GM19452 (cell line): ENCODE measurements around the gene RFFL.
"Not testable (repeated sequence)": the region's sequence is repeated elsewhere in the genome, so short reads cannot be mapped to it uniquely, and the experiment has no call there.

Source experiments
- ATAC-seq: cut with Tn5 transposase; IDR thresholded peaks from one replicate; pipeline ENCODE4 v1.9.1; 2021; ENCODE audit not compliant: unreplicated experiment

Gene RFFL

DNA sequence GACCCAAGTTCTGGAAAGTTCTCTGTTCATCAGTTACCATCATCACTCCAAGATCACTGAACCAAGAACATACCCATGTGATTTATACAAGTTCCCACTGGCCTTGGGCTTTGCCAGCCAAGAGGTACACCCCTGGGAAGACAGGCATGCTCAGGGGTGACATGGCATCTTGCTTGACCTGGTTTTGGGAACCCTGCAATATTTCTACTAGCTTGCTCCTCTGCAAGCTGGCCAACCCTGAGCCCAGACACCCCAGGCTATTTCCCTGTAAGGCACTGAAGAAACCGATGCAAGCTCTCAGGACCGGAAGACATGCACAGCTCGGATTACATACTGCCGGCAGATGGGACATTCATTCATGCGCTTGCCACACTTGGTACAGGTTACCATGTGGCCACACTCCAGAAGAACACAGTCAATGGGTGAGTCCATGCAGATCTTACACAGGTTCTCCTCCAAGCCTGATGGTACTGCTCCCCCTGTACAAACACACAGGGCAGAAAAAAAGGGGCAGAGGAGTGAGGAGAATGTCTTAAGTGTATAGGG is 51.8 kb downstream of the RFFL start:
- ATAC-seq, result no peak

DNA sequence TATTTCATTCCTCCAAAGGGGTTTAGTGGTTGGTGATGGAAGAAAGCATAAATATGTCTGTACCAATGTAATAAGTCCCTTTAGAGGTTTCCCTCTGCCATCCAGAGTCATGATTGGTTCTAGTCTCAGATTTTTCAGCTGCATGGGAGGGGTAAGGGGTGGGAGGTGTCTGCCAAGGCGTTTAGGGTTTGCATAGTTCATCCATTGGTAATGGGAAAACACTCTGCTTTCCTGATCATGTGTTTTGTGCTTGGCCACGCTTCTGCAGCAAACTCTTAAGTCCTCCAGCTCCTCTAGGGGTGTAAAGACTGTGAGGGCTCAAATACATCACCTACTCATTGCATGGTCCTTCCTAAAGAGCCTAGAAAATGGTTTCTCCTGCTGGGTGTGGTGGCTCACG is 53.4 kb downstream of the RFFL start:
- no peak for ATAC-seq

DNA sequence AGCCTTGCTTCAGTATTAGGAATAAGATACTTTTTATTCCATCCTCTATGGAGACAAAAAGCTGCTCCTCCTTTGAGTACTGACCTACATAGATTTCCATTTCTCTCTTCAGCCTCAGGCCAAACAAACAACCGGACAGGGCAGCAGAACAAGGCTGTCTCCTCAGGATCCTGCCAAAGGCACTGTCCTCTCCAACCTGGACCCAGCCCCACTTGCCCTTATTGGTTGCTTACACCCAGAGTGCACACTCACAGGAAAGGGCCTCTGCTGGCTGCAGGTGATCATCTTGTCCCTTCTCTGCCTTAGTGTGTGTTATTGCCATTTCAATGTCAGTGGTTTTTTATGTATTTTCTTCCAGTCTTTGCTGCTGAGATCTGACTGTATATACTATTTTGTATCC is 56.5 kb downstream of the RFFL start:
- ATAC-seq, result no peak

DNA sequence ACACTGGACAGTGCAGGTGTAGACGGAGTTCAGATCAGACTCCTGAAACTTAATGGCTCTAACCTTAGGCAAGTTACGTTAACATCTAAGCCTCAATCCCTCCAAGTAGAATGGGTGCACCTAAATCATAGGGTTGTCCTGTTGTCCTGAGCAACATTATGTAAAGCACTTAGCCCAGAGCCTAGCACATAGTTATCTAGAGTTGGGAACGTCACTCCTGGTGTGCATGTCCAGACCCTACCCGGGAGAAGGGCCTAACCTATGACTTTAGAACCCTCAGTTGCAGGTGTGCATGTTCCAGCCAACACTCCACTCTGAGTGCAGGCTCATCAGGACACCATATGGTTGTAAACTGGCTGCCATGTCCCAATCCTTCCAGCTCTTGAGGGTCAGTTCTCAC is 57.2 kb downstream of the RFFL start:
- no peak for ATAC-seq

DNA sequence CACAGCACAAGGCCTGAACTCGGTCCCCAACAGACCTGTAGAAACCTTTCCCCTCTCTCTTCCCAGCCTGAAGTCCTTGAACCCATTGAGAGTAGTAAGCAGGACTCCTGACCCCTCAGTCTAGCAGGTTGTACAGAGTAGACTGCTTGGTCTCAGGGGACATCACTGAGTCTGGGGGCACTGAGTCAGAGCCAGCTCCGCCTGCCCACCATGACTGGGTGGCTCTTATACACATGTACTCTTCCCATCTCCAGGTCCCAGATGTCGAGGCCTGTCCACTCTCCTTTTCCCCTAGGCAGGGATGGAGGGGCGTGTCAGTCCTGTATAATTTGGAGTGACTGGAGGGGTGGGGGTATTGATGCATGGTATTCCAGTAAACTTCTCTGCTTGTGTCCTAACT is 59.7 kb downstream of the RFFL start:
- no peak for ATAC-seq

DNA sequence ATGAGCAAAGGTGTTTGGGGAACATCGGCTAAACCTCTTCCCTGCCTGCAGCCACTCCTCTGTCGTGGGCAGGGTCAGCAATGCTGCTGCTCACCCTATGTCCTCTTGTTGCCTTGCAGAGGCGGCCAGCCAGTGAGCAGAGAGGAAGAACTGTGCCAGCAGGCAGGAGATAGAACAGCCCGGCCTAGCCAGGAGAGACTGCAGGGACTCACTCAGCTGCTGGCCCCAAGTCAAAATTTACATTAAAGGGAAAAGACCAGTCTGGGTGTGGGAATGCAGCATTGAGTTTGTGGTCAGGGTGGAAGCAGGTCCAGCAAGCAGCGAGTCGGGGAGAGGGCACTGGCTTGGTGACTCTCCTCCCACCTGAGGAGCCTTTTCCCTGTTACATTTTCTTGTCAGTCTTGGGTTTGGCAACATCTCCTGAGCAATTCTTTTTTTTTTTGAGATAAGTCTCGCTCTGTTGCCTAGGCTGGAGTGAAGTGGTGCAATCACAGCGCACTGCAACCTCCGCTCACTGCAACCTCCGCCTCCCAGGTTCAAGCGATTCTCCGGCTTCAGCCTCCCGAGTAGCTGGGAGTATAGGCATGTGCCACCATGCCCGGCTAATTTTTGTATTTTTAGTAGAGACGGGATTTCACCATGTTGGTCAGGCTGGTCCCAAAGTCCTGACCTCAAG is 60.5 kb downstream of the RFFL start:
- no peak for ATAC-seq

DNA sequence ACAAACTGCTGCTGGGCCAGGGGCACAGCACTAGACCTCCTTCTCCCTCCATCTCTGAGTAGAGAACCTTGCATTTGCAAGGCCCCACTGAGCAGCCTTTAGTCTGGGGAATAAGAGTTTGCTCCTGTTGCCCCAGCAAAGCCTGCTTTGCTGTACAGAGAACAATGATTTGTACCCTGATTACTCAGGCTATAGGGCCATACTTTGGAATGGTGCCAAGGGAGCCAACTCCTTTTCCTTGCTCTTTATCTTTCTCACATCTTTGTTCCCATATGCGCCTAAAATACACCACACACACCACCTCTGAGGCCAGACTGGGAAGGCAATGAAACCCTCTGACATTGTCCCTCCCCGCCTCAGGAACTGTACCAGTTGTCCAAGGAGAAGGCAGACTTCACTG is 62.0 kb downstream of the RFFL start:
- no peak for ATAC-seq

DNA sequence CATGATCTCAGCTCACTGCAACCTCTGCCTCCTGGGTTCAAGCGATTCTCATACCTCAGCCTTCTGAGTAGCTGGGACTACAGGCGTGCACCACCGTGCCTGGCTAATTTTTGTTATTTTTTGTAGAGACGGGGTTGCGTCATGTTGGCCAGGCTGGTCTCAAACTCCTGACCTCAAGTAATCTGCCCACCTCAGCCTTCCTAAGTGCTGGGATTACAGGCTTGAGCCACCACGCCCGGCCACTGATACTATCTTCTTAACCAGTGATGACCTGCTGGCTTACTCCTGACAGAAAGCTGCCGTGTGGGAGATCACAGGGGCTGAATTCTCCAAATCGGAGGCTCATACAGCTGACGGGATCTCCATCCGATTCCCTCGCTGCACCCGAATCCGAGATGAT is 62.5 kb downstream of the RFFL start:
- not testable (repeated sequence) for ATAC-seq

DNA sequence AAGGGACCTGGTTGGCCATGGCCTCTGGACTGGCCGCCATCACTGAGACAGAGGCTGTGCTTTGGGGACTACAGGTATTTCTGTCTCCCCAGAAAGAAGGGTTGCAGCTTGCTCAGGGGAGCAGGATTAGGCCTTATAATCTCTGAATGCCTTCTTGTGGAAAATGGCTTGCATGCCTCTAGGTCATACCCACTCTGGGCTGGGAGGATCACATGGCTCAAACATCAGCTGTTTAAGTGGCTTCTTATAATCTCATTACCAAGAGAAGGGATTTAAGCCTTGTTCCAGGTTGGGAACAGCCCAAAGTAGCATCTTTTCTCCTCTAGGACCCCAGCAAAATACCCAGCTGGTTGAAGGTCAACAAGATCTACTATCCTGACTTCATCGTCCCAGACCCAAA is 64.1 kb downstream of the RFFL start:
- no peak for ATAC-seq

DNA sequence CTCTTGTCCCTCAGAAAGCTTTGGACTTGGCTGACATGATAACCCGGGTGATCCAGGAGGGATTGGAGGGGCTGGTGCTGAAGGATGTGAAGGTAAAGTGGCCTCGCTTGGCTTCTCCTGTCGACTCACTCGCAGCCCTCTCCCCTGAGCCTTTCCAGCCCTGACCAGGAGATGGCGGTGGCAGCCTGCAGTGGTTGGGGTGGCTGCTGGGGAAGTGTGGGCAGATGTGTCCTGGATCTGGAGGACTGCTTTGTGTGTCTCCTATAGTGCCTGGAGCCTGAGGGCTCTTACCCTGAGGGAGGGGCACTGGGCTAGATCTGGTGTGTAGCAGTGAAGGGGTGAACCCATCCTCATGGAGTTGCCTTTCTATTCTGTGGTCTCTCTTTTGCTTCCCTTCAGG is 65.3 kb downstream of the RFFL start:
- peak; percentile 61 for ATAC-seq

DNA sequence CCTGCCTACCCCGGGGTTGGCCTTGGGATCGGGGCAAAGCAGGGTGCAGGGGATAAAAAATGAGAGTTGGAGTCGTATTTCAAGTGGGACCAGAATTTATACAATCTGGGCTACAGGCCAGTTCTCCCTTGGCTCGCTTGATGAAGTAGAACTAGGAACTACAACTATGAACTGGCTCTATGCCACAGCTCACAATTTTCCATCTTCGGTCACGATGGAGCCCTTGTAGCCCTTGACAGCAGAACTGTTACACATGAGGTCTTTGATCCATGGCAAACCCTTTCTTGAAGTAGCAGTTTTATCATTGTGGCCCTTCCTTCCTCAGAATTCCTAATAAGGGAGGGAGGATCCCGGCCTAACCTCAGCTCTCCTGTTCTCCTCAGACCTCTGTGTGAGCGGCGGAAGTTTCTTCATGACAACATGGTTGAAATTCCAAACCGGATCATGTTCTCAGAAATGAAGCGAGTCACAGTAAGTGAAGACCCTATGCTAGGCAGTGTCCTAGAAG is 66.1 kb downstream of the RFFL start:
- ATAC-seq, result no peak

DNA sequence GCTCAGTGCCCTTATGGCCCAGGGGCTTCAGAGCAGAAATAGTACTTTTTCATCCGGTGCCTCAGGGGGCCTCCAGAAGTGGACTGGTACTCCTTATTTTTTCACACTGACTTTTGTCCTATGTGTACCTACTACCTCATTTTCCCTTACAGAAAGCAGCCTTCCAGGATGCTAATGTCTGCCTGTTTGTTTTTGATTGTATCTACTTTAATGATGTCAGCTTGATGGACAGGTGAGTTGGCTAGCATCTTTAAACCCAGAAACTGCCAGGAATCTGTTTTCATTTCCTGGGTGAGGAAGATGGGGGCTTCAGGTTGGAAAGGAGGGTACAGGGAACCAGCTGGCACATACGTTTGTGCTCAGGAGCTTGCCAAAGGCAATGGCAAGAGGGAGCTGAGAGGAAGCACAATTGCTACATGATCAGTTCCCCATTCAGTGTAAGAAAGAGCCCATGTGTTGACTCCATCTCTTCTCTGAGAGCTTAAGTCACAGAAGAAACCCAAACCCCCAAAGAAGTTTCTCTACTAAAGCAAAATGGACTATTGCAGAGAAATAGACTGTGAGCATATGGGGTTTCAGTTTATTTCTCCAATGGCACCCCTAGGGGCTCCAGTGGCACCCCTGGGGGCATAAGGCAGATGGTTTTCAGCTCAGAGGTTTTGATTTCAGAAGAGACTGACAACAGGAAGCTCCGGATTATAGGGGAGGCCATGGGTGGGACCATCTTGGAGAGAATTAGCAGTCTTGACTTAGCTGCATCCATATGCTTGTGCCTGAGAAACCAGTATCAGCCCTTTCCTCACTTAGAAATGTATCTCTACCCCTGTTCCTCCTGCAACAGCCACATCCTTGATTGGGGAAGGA is 66.9 kb downstream of the RFFL start:
- ATAC-seq, result no peak

DNA sequence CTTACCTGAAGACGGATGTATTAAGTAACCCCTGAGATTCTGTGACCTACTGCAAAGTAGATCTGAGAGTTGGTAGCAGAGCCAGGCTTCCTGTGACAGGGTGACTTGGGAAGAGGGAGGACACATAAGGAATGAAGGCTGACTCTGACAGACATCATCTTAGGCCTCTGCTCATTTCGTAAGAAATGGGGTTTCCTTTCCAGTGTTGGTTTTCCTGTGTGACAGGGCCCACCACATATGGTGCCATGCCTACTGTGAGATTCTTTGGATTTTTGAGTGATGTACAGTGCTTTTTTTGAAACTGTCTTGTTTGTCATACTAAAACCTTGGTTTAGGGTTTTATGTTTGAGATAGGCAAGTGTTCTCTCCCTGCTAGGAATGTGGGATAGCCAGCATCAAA is 70.5 kb downstream of the RFFL start:
- no peak for ATAC-seq

DNA sequence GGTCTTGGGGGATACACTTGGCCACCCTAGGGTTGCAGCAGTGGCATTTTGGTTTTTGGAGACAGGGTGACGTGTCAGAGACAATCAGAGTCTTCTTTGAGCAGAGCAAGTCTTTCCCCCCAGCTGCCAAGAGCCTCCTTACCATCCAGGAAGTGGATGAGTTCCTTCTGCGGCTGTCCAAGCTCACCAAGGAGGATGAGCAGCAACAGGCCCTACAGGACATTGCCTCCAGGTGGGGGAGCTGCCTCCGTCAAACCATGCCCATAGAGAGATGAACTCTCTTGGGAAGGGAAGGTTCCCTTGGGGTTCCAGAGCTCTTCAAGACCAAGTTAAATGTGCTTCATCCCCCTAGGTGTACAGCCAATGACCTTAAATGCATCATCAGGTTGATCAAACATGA is 71.9 kb downstream of the RFFL start:
- ATAC-seq, result no peak

DNA sequence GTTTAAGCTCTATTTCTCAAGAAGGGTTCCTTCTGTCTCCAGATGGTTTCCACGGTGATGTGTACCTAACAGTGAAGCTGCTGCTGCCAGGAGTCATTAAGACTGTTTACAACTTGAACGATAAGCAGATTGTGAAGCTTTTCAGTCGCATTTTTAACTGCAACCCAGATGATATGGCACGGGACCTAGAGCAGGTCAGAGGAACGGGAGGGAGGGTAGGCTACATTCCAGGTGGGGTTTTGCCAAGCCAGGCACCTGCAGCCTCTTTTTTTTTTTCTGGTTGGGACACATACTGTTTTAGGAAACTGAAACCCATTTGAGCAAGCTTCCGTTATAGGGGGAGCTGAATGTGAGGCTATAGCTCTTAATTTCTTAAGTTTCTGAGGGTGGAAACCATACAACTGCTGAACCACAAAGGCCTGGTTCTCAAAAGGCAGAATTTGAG is 72.6 kb downstream of the RFFL start:
- no peak for ATAC-seq

DNA sequence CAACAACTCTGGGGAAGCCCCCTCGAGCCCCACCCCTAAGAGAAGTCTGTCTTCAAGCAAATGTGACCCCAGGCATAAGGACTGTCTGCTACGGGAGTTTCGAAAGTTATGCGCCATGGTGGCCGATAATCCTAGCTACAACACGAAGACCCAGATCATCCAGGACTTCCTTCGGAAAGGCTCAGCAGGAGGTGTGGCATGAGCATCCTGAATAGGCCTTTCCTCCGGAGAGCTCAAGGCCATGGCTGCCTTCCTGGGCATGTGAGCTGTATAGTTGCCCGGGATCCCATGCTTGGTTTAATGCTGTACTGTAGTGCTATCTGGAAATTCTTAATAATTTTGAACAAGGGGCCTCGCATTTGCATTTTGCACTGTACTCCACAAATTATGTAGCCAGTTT is 74.0 kb downstream of the RFFL start:
- no peak for ATAC-seq

DNA sequence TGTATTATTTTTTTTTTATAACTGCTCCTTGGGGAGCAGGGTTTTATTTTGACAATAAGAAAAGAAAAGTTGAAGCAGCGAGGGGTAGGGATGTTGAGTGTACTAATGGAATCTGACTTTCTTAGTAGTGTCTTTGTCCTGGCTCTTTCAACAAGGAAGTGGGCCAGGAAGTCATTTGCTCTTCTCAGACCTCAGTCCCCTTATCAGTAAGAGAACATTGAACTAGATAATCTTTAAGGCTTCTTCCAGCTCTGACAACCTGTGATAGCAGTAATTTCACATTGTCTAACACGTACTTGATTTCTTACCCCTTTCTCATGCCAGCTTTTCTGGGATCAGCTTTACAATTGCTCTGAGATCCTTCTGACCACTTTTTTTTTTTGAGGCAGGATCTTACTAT is 74.9 kb downstream of the RFFL start:
- ATAC-seq, result no peak

DNA sequence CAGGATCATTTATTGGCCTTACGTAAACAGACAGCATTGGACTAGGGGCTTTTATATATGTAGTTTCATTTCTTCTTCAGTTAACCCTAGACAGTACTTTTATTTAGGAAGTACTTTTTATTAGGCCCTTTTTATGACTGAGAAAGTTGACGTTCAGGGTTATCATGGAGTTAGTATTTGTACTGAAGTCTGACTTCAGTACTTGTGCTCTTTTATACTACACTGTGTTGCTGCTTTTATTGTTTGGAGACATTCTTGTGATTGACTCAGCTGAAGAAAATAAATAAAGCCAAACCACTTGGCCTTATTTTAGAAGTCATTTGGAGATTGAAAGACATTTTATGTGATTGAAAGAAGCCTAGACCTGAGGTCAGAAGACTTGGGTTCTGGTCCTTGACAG is 76.3 kb downstream of the RFFL start:
- ATAC-seq, result no peak

DNA sequence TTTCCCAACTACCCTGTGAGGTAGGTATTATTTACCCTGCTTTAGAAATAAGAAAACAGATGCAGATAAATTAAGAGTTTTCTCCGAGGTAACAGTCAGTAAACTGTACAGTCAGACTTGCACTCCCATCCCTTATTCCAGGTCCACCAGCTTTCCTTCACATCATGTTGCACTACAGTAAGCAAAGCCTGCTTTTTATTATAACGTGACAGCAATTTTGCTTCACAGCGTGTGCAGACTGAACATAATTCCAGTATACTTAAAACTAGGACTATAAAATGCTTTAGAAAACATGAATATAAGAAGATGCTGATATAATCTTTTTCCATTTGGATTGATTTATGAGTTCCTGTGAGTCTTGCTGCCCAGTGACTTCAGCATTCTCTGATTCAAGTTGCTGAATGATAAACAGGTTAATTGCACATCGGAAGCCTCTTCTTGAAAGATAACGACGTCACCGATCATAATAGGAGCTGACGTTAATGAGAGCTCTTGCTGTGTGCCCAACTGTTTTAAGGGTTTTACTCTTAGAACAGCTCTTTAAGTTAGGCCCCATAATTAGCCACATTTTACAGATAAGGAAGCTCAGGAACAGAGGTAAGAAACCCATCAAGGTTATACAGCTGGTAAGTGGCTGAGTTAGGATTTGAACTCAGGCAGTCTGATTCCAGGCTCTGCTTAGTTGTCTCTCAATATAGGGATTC is 81.8 kb downstream of the RFFL start:
- no peak for ATAC-seq

DNA sequence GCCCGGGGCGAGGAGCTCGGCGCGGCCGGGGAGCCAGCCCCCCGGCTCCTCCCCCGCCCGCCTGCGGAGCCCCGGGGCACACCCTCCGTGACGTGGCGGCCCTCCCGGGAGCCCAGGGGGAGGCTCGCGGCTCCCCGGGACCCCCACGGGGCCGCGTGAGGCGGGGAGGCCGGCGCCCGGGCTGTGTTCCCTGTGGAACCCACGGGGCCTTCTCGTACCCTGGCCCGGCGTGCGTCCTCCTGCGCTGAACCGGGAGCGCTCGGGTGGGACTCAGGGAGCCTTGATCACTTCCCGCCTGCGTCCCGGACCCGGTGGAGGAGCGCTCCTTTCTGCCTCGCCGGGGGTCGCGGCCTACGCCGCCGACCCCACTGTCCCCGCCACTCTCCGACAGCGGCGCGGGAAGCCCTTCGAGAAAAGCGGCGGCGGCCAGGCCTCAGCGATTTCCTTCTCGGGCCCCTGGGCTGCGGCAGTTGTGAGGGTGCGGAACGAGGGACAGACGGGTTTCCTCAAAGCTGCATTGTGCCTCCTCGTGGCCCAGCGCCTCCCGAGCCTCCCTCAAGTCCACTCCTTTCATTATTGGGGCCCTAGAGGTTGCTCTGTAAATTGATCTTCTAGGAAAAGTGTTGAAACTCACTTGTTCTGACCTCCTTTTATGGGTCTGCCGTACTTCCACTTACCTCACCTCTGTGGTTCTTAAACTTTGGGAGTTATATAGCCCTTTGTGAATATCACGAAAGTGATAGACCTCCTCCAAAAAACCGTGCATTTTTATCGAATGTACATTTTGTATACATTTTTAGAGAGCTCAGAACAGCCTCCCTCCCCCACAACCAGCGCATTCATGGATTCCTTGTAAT is 82.6 kb downstream of the RFFL start:
- ATAC-seq, result peak; percentile 88

DNA sequence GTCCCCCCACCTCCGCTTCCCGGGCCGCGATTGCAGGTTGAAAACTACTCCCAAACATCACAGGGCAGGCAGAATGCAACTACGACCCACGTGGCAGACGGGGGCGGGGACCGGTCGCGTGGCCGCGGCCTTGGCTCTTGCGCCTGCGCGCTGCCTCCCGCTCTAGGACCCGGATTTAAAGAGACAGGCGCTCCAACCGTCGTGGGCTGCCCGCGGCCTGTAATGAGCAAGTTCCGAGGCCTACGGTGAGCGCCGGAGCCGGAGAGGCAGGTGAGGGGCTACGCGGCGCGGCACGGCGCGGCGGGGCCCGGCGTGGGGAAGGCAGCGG is 83.2 kb downstream of the RFFL start, which contains the start of gene LIG3:
TSS of gene LIG3 (plus strand) at position 160 of the 328 bp plus-strand sequence. CDS start 2,494 bp downstream, outside the sequence.
- ATAC-seq, result peak; percentile 88
